Caco-2 (cell line): ENCODE measurements around the gene KLHDC9. TPM values are rescaled to one million over a fixed set of nuclear protein-coding genes. Genes with fewer than 3 reads are reported as not detected.
A peak's percentile ranks its signal among the peaks of the same experiment; 100 is the strongest.

Experiments
- BruUV-seq: library from RNA; stranded (reverse); fragments of 400-500 nt; replicated peaks from 2 replicates; lab custom pipeline; 2021; lab: Mats Ljungman, UMichigan
- CTCF ChIA-PET: fragments of 300-600 bp; sonication (Branson Sonifier 250); formaldehyde crosslinking; loops from one replicate; lab custom pipeline; 2022; ENCODE audit warnings: antibody characterized with exemption; lab: Charles Lee
- POLR2A ChIA-PET: fragments of 300-600 bp; sonication (Branson Sonifier 250); formaldehyde crosslinking; loops from one replicate; lab custom pipeline; 2022; ENCODE audit warnings: antibody characterized with exemption; lab: Charles Lee
- DNase-seq, 2 experiments: peaks; one replicate each; pipeline versions ENCODE4 v3.0.0 to v3.0.0-alpha.2; 2020 to 2022
- H3K27me3 ChIP-seq: replicated peaks from 2 replicates; pipeline ENCODE4 v1.6.0; 2011; ENCODE audit warnings: low read length; ENCODE audit not compliant: control insufficient read depth, insufficient read depth
- H3K36me3 ChIP-seq: 2 replicates; pipeline ENCODE4 v1.5.1; 2011; ENCODE audit warnings: low read length; ENCODE audit not compliant: control insufficient read depth, insufficient read depth
- H3K4me1 ChIP-seq: fragments of 250-450 bp; sonication (Bioruptor Pico); 2 replicates; pipeline ENCODE4 v1.5.1; 2020; ENCODE audit warnings: mild to moderate bottlenecking
- H3K4me3 ChIP-seq: 2 replicates; pipeline ENCODE4 v1.5.1; 2011; ENCODE audit warnings: low read depth, mild to moderate bottlenecking, control low read depth, low read length
- H3K9me3 ChIP-seq: fragments of 250-450 bp; sonication (Bioruptor Pico); 2 replicates; pipeline ENCODE4 v1.5.1; 2020; ENCODE audit warnings: mild to moderate bottlenecking, moderate library complexity
- H3K27ac Mint-ChIP-seq: one replicate; pipeline ENCODE4 v1.8.0; 2022; ENCODE audit warnings: mixed read lengths; ENCODE audit not compliant: unreplicated experiment
- H3K27me3 Mint-ChIP-seq: one replicate; pipeline ENCODE4 v1.8.0; 2022; ENCODE audit warnings: mixed read lengths; ENCODE audit not compliant: insufficient read depth, unreplicated experiment
- H3K36me3 Mint-ChIP-seq: one replicate; pipeline ENCODE4 v1.8.0; 2022; ENCODE audit warnings: mild to moderate bottlenecking, mixed read lengths; ENCODE audit not compliant: insufficient read depth, unreplicated experiment
- H3K4me1 Mint-ChIP-seq: one replicate; pipeline ENCODE4 v1.8.0; 2022; ENCODE audit warnings: low read depth, mixed read lengths; ENCODE audit not compliant: unreplicated experiment
- H3K4me3 Mint-ChIP-seq: one replicate; pipeline ENCODE4 v1.8.0; 2022; ENCODE audit warnings: mild to moderate bottlenecking, moderate library complexity, mixed read lengths; ENCODE audit not compliant: unreplicated experiment
- H3K9me3 Mint-ChIP-seq: one replicate; pipeline ENCODE4 v1.8.0; 2022; ENCODE audit warnings: mixed read lengths; ENCODE audit not compliant: unreplicated experiment
- CTCF ChIP-seq, 2 experiments: fragments of 200-600 bp in 1 of 2; IDR thresholded peaks; 1 replicate in 1 of 2; 2 replicates in 1 of 2; pipeline versions ENCODE4 v1.5.1 to v1.8.0; 2011 to 2022; ENCODE audit warnings: antibody characterized with exemption in 1 of 2, control low read depth in 1 of 2, inconsistent platforms in 1 of 2, low read depth in 1 of 2, low read length in 1 of 2, mild to moderate bottlenecking in 1 of 2, moderate library complexity in 1 of 2; ENCODE audit not compliant: insufficient read depth in 1 of 2, severe bottlenecking in 1 of 2, unreplicated experiment in 1 of 2
- intact Hi-C: fragments of 100-400 bp; cut with micrococcal nuclease; formaldehyde crosslinking; loops from one replicate; pipeline ENCODE4 v1.10.0; 2022; ENCODE audit not compliant: unreplicated experiment
- total RNA-seq: library from RNA; stranded (reverse); gene quantifications from 2 replicates; pipeline ENCODE4 v1.2.3, GENCODE V29; 2022

Gene KLHDC9
- total RNA-seq, 1 experiment from 2014 or later, result 2.0 TPM

- no peaks in the 10 kb centered on the region for H3K4me1 ChIP-seq
- ChIA-PET CTCF (interaction anchor here (1.4 to 3.9 kb wide), 4 partner anchors 11 to 106 kb away, joined by 11 to 32 read pairs (median 13); partner anchors contain the start of genes ARHGAP30 and F11R), POLR2A (no interaction called here)
- no peaks in the 10 kb centered on the region; the same call in 1 of the 2 replicates for H3K36me3 ChIP-seq
- no peaks in the 10 kb centered on the region for H3K27me3 Mint-ChIP-seq
- no peak for DNase-seq
- H3K4me3 Mint-ChIP-seq, result no peak overlapping the region
- H3K27ac Mint-ChIP-seq, result no peak overlapping the region
- TF ChIP-seq CTCF (IDR thresholded peaks at IDR 0.05; ENCODE audit: insufficient read depth in 1 of 2, low read depth in 1 of 2, low read length in 1 of 2, severe bottlenecking in 1 of 2, unreplicated experiment in 1 of 2), result no peak
- BruUV-seq, result no TSS peak
- peaks cover 20% of the 10 kb centered on the region for H3K36me3 Mint-ChIP-seq
- peaks cover 16% of the 10 kb centered on the region for H3K4me1 Mint-ChIP-seq
- H3K9me3 Mint-ChIP-seq, result no peaks in the 10 kb centered on the region
- H3K4me3 ChIP-seq, result no peak overlapping the region
- no peaks in the 10 kb centered on the region for H3K9me3 ChIP-seq
- no peaks in the 10 kb centered on the region for H3K27me3 ChIP-seq
- intact Hi-C loops, result loop anchor here (5.0 kb wide), 2 partner anchors 34 to 144 kb away; partner anchors contain the start of gene ITLN2
Observed at GRCh38 chr1:161096530-161096929, 1.6 kb upstream of the KLHDC9 start.

GRCh38 chr1:161099090-161099802, 1.1 kb downstream of the KLHDC9 start:
- ChIA-PET CTCF (interaction anchor here (0.7 to 3.9 kb wide), 4 partner anchors 18 to 101 kb away, joined by 3 to 32 read pairs (median 12); partner anchors contain the start of genes ARHGAP30, DEDD, NIT1 and PFDN2), POLR2A (interaction anchor here (1.0 to 1.5 kb wide), 3 partner anchors 34 to 78 kb away, joined by 3 to 7 read pairs (median 4); partner anchors contain the start of genes F11R and USF1)
- DNase-seq, result no peak
- Histone ChIP-seq H3K9me3 (no peaks in the 10 kb centered on the region), H3K4me1 (no peaks in the 10 kb centered on the region), H3K4me3 (peak overlapping the region; percentile 60), H3K27me3 (no peaks in the 10 kb centered on the region), H3K36me3 (no peaks in the 10 kb centered on the region; the same call in 1 of the 2 replicates)
- TF ChIP-seq CTCF (IDR thresholded peaks at IDR 0.05; ENCODE audit: insufficient read depth in 1 of 2, low read depth in 1 of 2, low read length in 1 of 2, severe bottlenecking in 1 of 2, unreplicated experiment in 1 of 2), result no peak
- Mint-ChIP-seq H3K27ac (peak overlapping the region; percentile 6), H3K36me3 (peaks cover 31% of the 10 kb centered on the region), H3K4me1 (peaks cover 16% of the 10 kb centered on the region), H3K27me3 (no peaks in the 10 kb centered on the region), H3K4me3 (peak overlapping the region; percentile 70), H3K9me3 (no peaks in the 10 kb centered on the region)
- no TSS peak for BruUV-seq
- intact Hi-C loops, result loop anchor here (5.0 kb wide), 2 partner anchors 37 to 147 kb away; partner anchors contain the start of gene ITLN2

- DNase-seq, result no peak
- no peaks in the 10 kb centered on the region for H3K27me3 ChIP-seq
- Mint-ChIP-seq H3K9me3 (no peaks in the 10 kb centered on the region), H3K4me3 (no peak overlapping the region), H3K27me3 (no peaks in the 10 kb centered on the region), H3K27ac (no peak overlapping the region), H3K4me1 (peaks cover 16% of the 10 kb centered on the region), H3K36me3 (peaks cover 31% of the 10 kb centered on the region)
- H3K9me3 ChIP-seq, result no peaks in the 10 kb centered on the region
- ChIA-PET POLR2A (no interaction called here), CTCF (no interaction called here)
- TF ChIP-seq CTCF (IDR thresholded peaks at IDR 0.05; ENCODE audit: insufficient read depth in 1 of 2, low read depth in 1 of 2, low read length in 1 of 2, severe bottlenecking in 1 of 2, unreplicated experiment in 1 of 2), result no peak
- H3K4me1 ChIP-seq, result no peaks in the 10 kb centered on the region
- H3K36me3 ChIP-seq, result no peaks in the 10 kb centered on the region; the same call in 1 of the 2 replicates
- H3K4me3 ChIP-seq, result no peak overlapping the region
- no TSS peak for BruUV-seq
- intact Hi-C loops, result no loop called here
Observed at GRCh38 chr1:161100556-161100955, 2.4 kb downstream of the KLHDC9 start.
